BJ (cell line): ENCODE results near the gene WDFY2. TPM values are rescaled to one million over a fixed set of nuclear protein-coding genes. Genes with fewer than 3 reads are reported as not detected.

Experiments used
- CTCF ChIA-PET: fragments of 350-600 bp; formaldehyde crosslinking; extraction: SDS; loops from one replicate; lab custom pipeline; 2021; ENCODE audit warnings: antibody characterized with exemption, inconsistent platforms; lab: Yijun Ruan, JAX
- POLR2A ChIA-PET: fragments of 300-600 bp; sonication (Branson Sonifier 250); formaldehyde crosslinking; extraction: SDS; loops from one replicate; lab custom pipeline; 2021; ENCODE audit warnings: antibody characterized with exemption; lab: Charles Lee
- DNase-seq: peaks from one replicate; pipeline ENCODE4 v3.0.0-alpha.2; 2011; ENCODE audit warnings: low read depth
- H3K27me3 ChIP-seq: 2 replicates; pipeline ENCODE4 v1.6.0; 2011; ENCODE audit warnings: low read length; ENCODE audit not compliant: control insufficient read depth, insufficient read depth
- H3K36me3 ChIP-seq: 2 replicates; pipeline ENCODE4 v1.5.1; 2011; ENCODE audit warnings: low read length; ENCODE audit not compliant: control insufficient read depth, insufficient read depth
- H3K4me3 ChIP-seq: 2 replicates; pipeline ENCODE4 v1.5.1; 2011; ENCODE audit warnings: low read depth, mild to moderate bottlenecking, control low read depth, low read length
- polyA plus RNA-seq: library from polyadenylated mRNA; depleted of rRNA; stranded (reverse); fragments of >200 nt; gene quantifications from 2 replicates; pipeline ENCODE4 v1.2.3, GENCODE V29; 2011
- TF ChIP-seq, protein P1 (sequence below): IDR thresholded peaks from 2 replicates; pipeline ENCODE4 v1.5.1; 2011; ENCODE audit warnings: low read depth, mild to moderate bottlenecking, control low read depth, inconsistent platforms, low read length, moderate library complexity; ENCODE audit not compliant: insufficient read depth

WDFY2 gene
- polyA plus RNA-seq, 1 experiment: 4.3 TPM

DNA sequence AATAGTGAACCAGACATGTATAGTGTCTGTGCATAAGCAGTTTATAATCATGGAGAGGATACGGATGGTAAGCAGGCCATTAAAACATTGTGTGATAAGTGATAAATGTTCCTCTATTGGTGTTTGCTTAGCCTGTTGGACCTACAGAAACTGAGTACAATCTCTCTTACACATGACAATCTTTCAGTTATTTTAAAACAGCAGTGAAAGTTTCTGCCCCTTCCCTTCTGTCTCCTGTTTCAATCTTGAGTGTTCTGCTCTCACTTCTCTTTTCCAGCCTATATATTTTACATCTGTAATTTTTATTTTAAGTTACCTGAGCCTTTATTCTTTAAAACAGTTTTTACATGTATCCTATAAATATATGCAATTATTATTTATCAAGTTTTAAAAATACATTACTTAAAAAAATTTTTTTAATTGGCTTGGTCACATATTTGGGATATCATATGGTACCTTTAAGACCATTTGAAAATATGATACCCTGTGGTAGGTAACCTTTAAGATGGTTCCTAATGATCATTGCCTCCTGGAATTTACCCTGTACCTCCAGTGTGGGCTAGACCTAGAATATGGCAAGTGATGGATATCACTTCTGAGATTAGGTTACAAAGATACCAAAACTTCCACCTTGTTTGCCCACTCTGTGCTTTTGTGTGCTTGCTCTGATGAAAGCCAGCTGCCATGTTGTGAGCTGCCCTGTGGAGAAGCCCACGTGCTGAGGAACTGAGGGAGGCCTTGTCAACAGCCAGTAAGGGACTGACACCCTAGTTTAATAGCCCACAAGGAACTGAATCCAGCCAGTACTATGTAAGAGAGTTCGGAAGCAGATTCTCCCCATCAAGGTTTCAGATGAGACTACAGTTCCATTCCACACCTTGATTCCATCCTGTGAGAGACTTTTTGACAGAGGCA is 120.4 kb downstream of the WDFY2 start:
- CTCF ChIA-PET: no interaction called here
- no peak for DNase-seq
- no peak overlapping the region for H3K4me3 ChIP-seq
- H3K36me3 ChIP-seq: no peaks in the 10 kb centered on the region
- TF ChIP-seq, protein P1, sequence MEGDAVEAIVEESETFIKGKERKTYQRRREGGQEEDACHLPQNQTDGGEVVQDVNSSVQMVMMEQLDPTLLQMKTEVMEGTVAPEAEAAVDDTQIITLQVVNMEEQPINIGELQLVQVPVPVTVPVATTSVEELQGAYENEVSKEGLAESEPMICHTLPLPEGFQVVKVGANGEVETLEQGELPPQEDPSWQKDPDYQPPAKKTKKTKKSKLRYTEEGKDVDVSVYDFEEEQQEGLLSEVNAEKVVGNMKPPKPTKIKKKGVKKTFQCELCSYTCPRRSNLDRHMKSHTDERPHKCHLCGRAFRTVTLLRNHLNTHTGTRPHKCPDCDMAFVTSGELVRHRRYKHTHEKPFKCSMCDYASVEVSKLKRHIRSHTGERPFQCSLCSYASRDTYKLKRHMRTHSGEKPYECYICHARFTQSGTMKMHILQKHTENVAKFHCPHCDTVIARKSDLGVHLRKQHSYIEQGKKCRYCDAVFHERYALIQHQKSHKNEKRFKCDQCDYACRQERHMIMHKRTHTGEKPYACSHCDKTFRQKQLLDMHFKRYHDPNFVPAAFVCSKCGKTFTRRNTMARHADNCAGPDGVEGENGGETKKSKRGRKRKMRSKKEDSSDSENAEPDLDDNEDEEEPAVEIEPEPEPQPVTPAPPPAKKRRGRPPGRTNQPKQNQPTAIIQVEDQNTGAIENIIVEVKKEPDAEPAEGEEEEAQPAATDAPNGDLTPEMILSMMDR: no peak
- POLR2A ChIA-PET: no interaction called here
- H3K27me3 ChIP-seq: no peaks in the 10 kb centered on the region

DNA sequence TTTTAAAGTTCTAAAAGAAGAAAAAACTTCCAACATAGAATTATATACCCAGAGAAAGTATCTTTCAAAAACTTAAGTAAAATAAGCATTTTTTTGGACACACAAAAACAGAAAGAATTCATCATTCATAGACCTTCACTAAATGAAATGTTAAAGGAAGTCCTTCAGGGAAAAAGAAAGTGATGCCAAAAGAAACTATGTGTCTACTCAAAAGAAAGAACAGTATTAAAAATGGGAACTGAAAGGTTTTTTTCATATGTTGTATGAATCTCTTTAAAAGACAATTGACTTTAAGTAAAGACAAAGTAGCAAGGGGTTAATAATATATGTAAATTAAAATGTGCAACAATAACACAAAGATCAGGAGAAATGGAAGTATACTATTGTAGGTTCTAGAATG is 123.2 kb downstream of the WDFY2 start:
- no peaks in the 10 kb centered on the region for H3K27me3 ChIP-seq
- ChIA-PET POLR2A (no interaction called here), CTCF (no interaction called here)
- H3K4me3 ChIP-seq: no peak overlapping the region
- no peaks in the 10 kb centered on the region for H3K36me3 ChIP-seq
- DNase-seq: no peak
- TF ChIP-seq, protein P1: no peak

DNA sequence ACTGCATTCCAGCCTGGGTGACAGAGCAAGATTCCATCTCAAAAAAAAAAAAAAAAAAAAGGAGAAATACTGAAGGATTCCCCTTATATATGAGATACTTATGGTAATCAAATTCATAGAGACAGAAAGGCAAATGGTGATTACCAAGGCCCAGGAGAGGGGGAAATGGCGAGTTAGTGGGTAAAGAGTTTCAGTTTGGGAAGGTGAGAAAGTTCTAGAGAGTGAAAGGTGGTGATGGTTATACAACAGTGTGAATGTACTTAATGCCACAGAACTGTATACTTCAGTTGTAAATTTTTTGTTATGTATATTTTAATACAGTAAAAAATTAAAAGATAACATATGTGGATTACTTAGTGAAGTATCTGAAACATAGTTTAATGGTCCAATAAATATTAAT is 129.5 kb downstream of the WDFY2 start:
- CTCF ChIA-PET: no interaction called here

DNA sequence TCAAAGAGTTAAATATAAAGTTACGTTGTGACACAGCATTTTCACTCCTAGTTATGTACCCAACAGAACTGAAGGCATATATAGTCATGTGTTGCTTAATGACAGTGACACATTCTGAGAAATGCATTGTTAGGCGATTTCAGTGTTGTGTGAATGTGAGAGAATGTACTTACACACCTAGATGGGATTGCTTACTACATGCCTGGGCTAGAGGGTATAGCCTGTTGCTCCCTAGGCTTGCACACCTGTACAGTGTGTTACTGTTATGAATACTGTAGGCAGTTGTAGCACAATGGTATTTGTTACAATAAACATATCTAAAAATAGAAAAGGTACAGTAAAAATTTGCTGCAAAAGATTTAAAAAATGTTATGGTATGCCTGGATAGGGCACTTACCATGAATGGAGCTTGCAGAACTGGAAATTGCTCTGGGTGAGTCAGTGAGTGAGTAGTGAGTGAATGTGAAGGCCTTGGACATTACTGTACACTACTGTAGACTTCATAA is 130.5 kb downstream of the WDFY2 start:
- ChIA-PET CTCF (no interaction called here), POLR2A (interaction anchor here (0.6 kb wide), 1 partner anchor 31 kb away, joined by 6 read pairs; no protein-coding TSS in a partner anchor)
- DNase-seq: no peak
- H3K4me3 ChIP-seq: no peak overlapping the region
- TF ChIP-seq, protein P1: no peak
- no peaks in the 10 kb centered on the region for H3K36me3 ChIP-seq
- no peaks in the 10 kb centered on the region for H3K27me3 ChIP-seq

More for the DNA sequence above, 129.5 kb downstream of the WDFY2 start:
- TF ChIP-seq, protein P1: no peak
- Histone ChIP-seq H3K4me3 (no peak overlapping the region), H3K36me3 (no peaks in the 10 kb centered on the region), H3K27me3 (no peaks in the 10 kb centered on the region)
- POLR2A ChIA-PET: no interaction called here
- DNase-seq: no peak

DNA sequence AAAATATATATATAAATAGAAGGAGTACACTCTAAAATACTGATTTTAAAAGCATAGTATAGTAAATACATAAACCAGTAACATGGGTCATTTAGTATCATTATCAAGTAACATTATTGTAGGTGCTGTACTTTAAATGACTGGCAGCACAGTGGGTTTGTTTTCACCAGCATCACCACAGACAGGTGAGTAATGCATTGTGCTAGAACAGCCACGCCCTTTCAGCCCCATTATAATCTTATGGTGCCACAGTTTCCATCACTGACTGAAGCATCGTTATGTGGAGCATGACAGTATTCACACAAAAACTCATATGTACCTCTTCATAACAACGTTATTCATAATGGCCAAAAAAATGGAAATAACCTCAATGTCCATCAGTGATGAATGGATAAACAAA is 131.4 kb downstream of the WDFY2 start:
- no peaks in the 10 kb centered on the region for H3K27me3 ChIP-seq
- H3K4me3 ChIP-seq: no peak overlapping the region
- CTCF ChIA-PET: no interaction called here
- H3K36me3 ChIP-seq: no peaks in the 10 kb centered on the region
- POLR2A ChIA-PET: no interaction called here
- TF ChIP-seq, protein P1: no peak
- no peak for DNase-seq
